Upper lobe of left lung (tissue), 4 donors: Measurements from ENCODE around the gene TLE1.

Experiments
- CTCF ChIP-seq, 6 experiments: fragments of 450-650 bp in 4 of 6; fragments of 200-600 bp in 2 of 6; sonication (generic) in 2 of 6; IDR thresholded peaks; one replicate each; pipeline ENCODE4 v1.5.1; 2016 to 2019; ENCODE audit warnings: antibody characterized with exemption in 6 of 6
- POLR2A ChIP-seq, 4 donors: fragments of 450-650 bp; IDR thresholded peaks; one replicate each; pipeline ENCODE4 v1.5.1; 2016 to 2017; ENCODE audit warnings: antibody characterized with exemption in 4 of 4, mild to moderate bottlenecking in 2 of 4

GRCh38 chr9:81538890-81539289 lies 150.5 kb downstream of the TLE1 start:
- TF ChIP-seq CTCF (IDR thresholded peaks at IDR 0.05) (no peak), POLR2A (IDR thresholded peaks at IDR 0.05) (no peak)
